Upper lobe of left lung (tissue), 6 donors: ENCODE results near the gene STIMATE. TPM values are rescaled to one million over a fixed set of nuclear protein-coding genes. Genes with fewer than 3 reads are reported as not detected.

Source experiments
- ATAC-seq, 2 donors: fragments of 200-7000 bp; cut with Tn5 transposase; one replicate each; pipeline ENCODE4 v1.9.1; 2022; ENCODE audit warnings: mild to moderate bottlenecking in 2 of 2, moderate library complexity in 2 of 2; ENCODE audit not compliant: low FRiP score in 2 of 2
- DNase-seq, 2 donors: peaks; one replicate each; pipeline ENCODE4 v3.0.0-alpha.2; 2019 to 2020
- H3K27ac ChIP-seq, 4 donors: fragments of 200-600 bp; sonication (generic); one replicate each; pipeline ENCODE4 v1.5.1; 2016 to 2019
- H3K27me3 ChIP-seq, 4 donors: fragments of 200-600 bp; sonication (generic); one replicate each; pipeline ENCODE4 v1.5.1; 2017 to 2019
- H3K36me3 ChIP-seq, 4 donors: fragments of 200-600 bp; sonication (generic); one replicate each; pipeline ENCODE4 v1.5.1; 2016 to 2019
- H3K4me1 ChIP-seq, 4 donors: fragments of 200-600 bp; sonication (generic); one replicate each; pipeline ENCODE4 v1.5.1; 2018 to 2019
- H3K4me3 ChIP-seq, 4 donors: fragments of 200-600 bp; sonication (generic); one replicate each; pipeline ENCODE4 v1.5.1; 2017 to 2019; ENCODE audit warnings: mild to moderate bottlenecking in 2 of 4, moderate library complexity in 1 of 4
- H3K9me3 ChIP-seq, 4 donors: fragments of 200-600 bp; sonication (generic); one replicate each; pipeline ENCODE4 v1.5.1; 2018 to 2019
- CTCF ChIP-seq, 6 experiments: fragments of 450-650 bp in 4 of 6; fragments of 200-600 bp in 2 of 6; sonication (generic) in 2 of 6; IDR thresholded peaks; one replicate each; pipeline ENCODE4 v1.5.1; 2016 to 2019; ENCODE audit warnings: antibody characterized with exemption in 6 of 6
- EP300 ChIP-seq, 4 donors: sonication (generic); formaldehyde crosslinking; IDR thresholded peaks; one replicate each; pipeline ENCODE4 v1.5.1; 2017; ENCODE audit warnings: antibody characterized with exemption in 4 of 4, control low read depth in 2 of 4
- POLR2A ChIP-seq, 4 donors: fragments of 450-650 bp; IDR thresholded peaks; one replicate each; pipeline ENCODE4 v1.5.1; 2016 to 2017; ENCODE audit warnings: antibody characterized with exemption in 4 of 4, mild to moderate bottlenecking in 2 of 4
- POLR2AphosphoS5 ChIP-seq, 2 donors: sonication (generic); formaldehyde crosslinking; IDR thresholded peaks; one replicate each; pipeline ENCODE4 v1.5.1; 2017; ENCODE audit warnings: antibody characterized with exemption in 2 of 2
- WGBS, 2 donors: methylation state at CpG; one replicate each; pipeline ENCODE4 v1.1.5; 2017 to 2018; 5-methylcytosine and 5-hydroxymethylcytosine counted together
- total RNA-seq, 6 donors: library from RNA; depleted of rRNA in 4 of 6; stranded (reverse); fragments of >200 nt in 4 of 6; gene quantifications; one replicate each; pipeline versions ENCODE4 v1.1.0 to v1.2.1, GENCODE V29; 2016 to 2021
- donor health status: DM: no; HTN: no; CAD: no; lungs with moderate emphysema.
- donor health status: DM: no; HTN: yes; CAD: no; lungs with severe emphysema.

The STIMATE gene
- total RNA-seq, 6 donors from 2014 or later = 39.7 to 87.0 (median 44.9) TPM

GRCh38 chr3:52889901-52890300, 7.4 kb downstream of the STIMATE start:
- Histone ChIP-seq H3K36me3 (peaks cover 0 to 6% (median 0%) of the 10 kb centered on the region in 4 donors), H3K27me3 (no peaks in the 10 kb centered on the region), H3K4me1 (peaks cover 39 to 64% (median 45%) of the 10 kb centered on the region in 4 donors), H3K27ac (peak overlapping the region in 1 of 4 donors; percentile 89), H3K9me3 (no peaks in the 10 kb centered on the region), H3K4me3 (no peak overlapping the region)
- no peak for ATAC-seq
- no peak for DNase-seq
- WGBS, 2 donors = 64 to 79% methylated on average over 8 of the region's 8 CpGs
- TF ChIP-seq POLR2A (IDR thresholded peaks at IDR 0.05) (no peak), POLR2AphosphoS5 (IDR thresholded peaks at IDR 0.05) (no peak), CTCF (IDR thresholded peaks at IDR 0.05) (no peak)

DNA sequence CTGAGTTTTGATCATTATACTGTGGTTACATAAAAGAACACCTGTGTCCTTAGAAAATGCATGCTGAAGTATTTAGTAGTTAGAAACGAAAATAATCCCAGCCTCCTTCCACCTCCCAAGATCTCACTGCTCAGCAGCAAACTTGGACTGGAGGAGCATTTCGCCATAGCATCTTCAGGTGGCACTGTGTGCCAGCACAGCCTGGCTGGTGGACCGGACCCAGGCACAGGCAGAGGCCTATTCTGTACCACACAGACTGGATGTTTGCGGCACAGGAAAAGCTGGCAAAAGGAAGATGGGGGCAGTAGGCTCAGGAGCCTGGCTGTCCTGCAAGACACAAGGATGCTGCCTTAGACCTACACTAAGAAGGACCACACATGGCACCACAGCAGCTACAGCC, 10.2 kb downstream of the STIMATE start:
- ATAC-seq = no peak
- peaks cover 0 to 6% (median 0%) of the 10 kb centered on the region in 4 donors for H3K36me3 ChIP-seq
- TF ChIP-seq EP300 (IDR thresholded peaks at IDR 0.05) = no peak
- TF ChIP-seq POLR2AphosphoS5 (IDR thresholded peaks at IDR 0.05) = no peak
- TF ChIP-seq POLR2A (IDR thresholded peaks at IDR 0.05) = no peak
- TF ChIP-seq CTCF (IDR thresholded peaks at IDR 0.05) = no peak
- peaks cover 15 to 41% (median 27%) of the 10 kb centered on the region in 4 donors for H3K4me1 ChIP-seq
- H3K9me3 ChIP-seq = no peaks in the 10 kb centered on the region
- H3K27me3 ChIP-seq = no peaks in the 10 kb centered on the region
- H3K4me3 ChIP-seq = no peak overlapping the region
- peak in 1 of 2 donors; percentile 14 for DNase-seq
- 82 to 91% methylated on average over 4 of the region's 4 CpGs for WGBS, 2 donors
- H3K27ac ChIP-seq = no peak overlapping the region

DNA sequence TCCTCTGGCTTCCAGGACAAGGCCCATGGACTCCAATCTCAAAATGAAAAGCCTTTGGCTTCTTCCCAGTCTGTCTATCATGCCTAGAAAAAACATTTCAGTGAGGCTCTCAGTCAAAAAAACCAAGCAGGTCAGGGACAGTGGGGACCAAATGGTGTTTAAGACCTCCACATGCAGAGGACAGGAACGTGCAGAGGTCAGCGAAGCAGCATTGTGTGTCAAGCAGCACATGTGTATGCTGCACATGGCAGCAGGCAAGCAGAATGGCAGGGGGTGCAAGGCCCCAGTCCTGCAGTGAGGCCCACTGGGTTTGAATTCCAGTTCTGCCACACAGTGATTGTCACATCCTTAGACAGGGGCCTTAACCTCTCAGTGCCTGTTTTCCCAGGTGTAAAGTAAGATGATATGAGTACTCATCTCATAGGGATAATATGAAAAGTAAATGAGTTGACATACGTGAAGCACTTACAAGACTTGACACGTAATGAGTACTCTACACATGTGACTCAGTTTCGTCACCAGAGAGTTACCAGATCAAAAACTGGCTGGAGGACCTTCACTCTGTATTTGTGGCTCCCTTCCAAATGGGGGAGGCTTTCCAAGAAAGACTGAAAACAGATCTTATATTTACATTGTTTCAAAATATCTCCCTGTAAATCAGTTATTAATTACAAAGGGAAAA, 11.2 kb downstream of the STIMATE start:
- H3K9me3 ChIP-seq = no peaks in the 10 kb centered on the region
- H3K36me3 ChIP-seq = peaks cover 0 to 6% (median 0%) of the 10 kb centered on the region in 4 donors
- no peak overlapping the region for H3K27ac ChIP-seq
- DNase-seq = no peak
- no peak for ATAC-seq
- 76 to 77% methylated on average over 5 of the region's 5 CpGs for WGBS, 2 donors
- H3K4me1 ChIP-seq = peaks cover 6 to 37% (median 20%) of the 10 kb centered on the region in 4 donors
- H3K4me3 ChIP-seq = no peak overlapping the region
- TF ChIP-seq POLR2A (IDR thresholded peaks at IDR 0.05) = no peak
- no peak for TF ChIP-seq CTCF (IDR thresholded peaks at IDR 0.05)
- no peak for TF ChIP-seq POLR2AphosphoS5 (IDR thresholded peaks at IDR 0.05)
- no peak for TF ChIP-seq EP300 (IDR thresholded peaks at IDR 0.05)
- no peaks in the 10 kb centered on the region for H3K27me3 ChIP-seq

DNA sequence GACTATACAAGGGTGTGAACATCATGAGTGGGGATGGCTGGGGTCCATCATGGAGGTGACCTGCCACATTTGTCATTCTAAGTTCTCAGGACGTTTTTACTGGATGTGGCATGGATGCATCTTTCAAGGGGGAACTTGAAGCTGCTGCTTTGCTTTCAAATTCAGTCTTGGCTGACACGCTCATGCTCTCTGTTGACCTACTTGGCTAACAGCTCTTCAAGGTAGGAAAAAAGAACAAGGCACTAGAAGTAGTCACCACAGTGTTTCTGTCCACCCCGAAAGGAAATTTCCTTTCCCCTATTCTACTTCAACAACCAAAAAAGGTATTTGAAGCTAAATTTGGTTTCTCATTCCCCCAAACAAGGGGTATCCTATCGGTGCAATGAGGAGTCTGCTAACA, 15.0 kb downstream of the STIMATE start:
- Histone ChIP-seq H3K9me3 (no peaks in the 10 kb centered on the region), H3K4me1 (peaks cover 0 to 20% (median 8%) of the 10 kb centered on the region in 4 donors), H3K27ac (no peak overlapping the region), H3K4me3 (no peak overlapping the region), H3K36me3 (peaks cover 0 to 6% (median 0%) of the 10 kb centered on the region in 4 donors), H3K27me3 (no peaks in the 10 kb centered on the region)
- 73 to 80% methylated on average over 4 of the region's 4 CpGs for WGBS, 2 donors
- TF ChIP-seq POLR2AphosphoS5 (IDR thresholded peaks at IDR 0.05) (no peak), POLR2A (IDR thresholded peaks at IDR 0.05) (no peak), CTCF (IDR thresholded peaks at IDR 0.05) (no peak), EP300 (IDR thresholded peaks at IDR 0.05) (no peak)
- ATAC-seq (no peak), DNase-seq (no peak)

DNA sequence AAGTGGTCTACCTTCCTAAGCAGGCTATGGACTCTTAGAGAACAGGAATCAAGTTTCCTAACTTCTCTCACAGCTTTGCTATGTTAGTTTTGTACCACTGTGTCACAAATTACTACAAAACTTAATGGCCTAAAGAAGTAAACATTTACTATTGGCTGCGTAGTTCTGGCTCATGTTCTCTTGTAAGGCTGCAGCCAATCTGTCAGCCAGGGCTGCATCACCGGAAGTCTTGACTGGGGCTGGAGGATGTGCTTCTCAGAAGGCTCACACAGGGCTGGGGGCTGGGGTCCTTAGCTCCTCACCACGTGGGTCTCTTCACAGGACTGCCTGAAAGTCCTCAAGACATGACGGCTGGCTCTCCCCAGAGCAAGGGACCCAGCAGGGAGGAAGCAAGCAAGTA, 15.5 kb downstream of the STIMATE start:
- TF ChIP-seq POLR2AphosphoS5 (IDR thresholded peaks at IDR 0.05) (no peak), POLR2A (IDR thresholded peaks at IDR 0.05) (no peak), CTCF (IDR thresholded peaks at IDR 0.05) (no peak), EP300 (IDR thresholded peaks at IDR 0.05) (no peak)
- H3K36me3 ChIP-seq = peaks cover 0 to 6% (median 0%) of the 10 kb centered on the region in 4 donors
- no peak for DNase-seq
- H3K9me3 ChIP-seq = no peaks in the 10 kb centered on the region
- WGBS, 2 donors = 49 to 76% methylated on average over 3 to 4 of the region's 4 CpGs
- H3K4me1 ChIP-seq = peaks cover 0 to 16% (median 7%) of the 10 kb centered on the region in 4 donors
- no peak overlapping the region for H3K4me3 ChIP-seq
- H3K27ac ChIP-seq = no peak overlapping the region
- H3K27me3 ChIP-seq = no peaks in the 10 kb centered on the region
- no peak for ATAC-seq
